Right lobe of liver (tissue), 4 donors: ENCODE data around the gene CBY1.

ENCODE experiments used
- CTCF ChIP-seq, 4 donors: fragments of 200-600 bp in 3 of 4; fragments of 450-650 bp in 1 of 4; IDR thresholded peaks; one replicate each; pipeline versions ENCODE4 v1.5.1 to v1.8.0; 2016 to 2022; ENCODE audit warnings: antibody characterized with exemption in 4 of 4, mild to moderate bottlenecking in 2 of 4
- POLR2A ChIP-seq: fragments of 450-650 bp; IDR thresholded peaks from one replicate; pipeline ENCODE4 v1.6.1; 2017; ENCODE audit warnings: antibody characterized with exemption, mild to moderate bottlenecking
- donor health status: DM: no; HTN: no; CAD: no.
- donor health status: DM: no; HTN: no; CAD: no.
- donor health status: DM: no; HTN: yes; CAD: no.

- TF ChIP-seq CTCF (IDR thresholded peaks at IDR 0.05) = no peak
- no peak for TF ChIP-seq POLR2A
Measured at GRCh38 chr22:38638216-38638615, 18.2 kb upstream of the CBY1 start.
